Medulla oblongata (tissue), 1 donor: ENCODE results near the gene TLCD1.
A peak's percentile ranks its signal among the peaks of the same experiment; 100 is the strongest.

ENCODE experiments used
- DNase-seq: peaks from one replicate; pipeline ENCODE4 v3.0.0-alpha.2; 2015; ENCODE audit errors: extremely low spot score

TLCD1 gene

GRCh38 chr17:28712705-28713415 lies 13.2 kb downstream of the TLCD1 start:
- no peak for DNase-seq

GRCh38 chr17:28712032-28712704 lies 13.9 kb downstream of the TLCD1 start:
- DNase-seq = peak; percentile 27

- no peak for DNase-seq
Measured at GRCh38 chr17:28711723-28712031, 14.4 kb downstream of the TLCD1 start, which contains the start of gene PROCA1. Gene PROCA1 (minus strand): TSS chr17:28711888. CDS start chr17:28711660, 228 bp downstream.

- DNase-seq = peak; percentile 88
Measured at GRCh38 chr17:28710861-28711722, 14.9 kb downstream of the TLCD1 start.

GRCh38 chr17:28707339-28707720 lies 18.7 kb downstream of the TLCD1 start:
- DNase-seq = no peak

GRCh38 chr17:28706471-28707338 lies 19.3 kb downstream of the TLCD1 start:
- no peak for DNase-seq

- DNase-seq = no peak
Measured at GRCh38 chr17:28705728-28706334, 20.2 kb downstream of the TLCD1 start.

- no peak for DNase-seq
Measured at GRCh38 chr17:28705074-28705659, 20.9 kb downstream of the TLCD1 start.

- DNase-seq = no peak
Measured at GRCh38 chr17:28704219-28704858, 21.7 kb downstream of the TLCD1 start.

GRCh38 chr17:28703552-28704218 lies 22.3 kb downstream of the TLCD1 start:
- DNase-seq = no peak

- no peak for DNase-seq
Measured at GRCh38 chr17:28702752-28703150, 23.3 kb downstream of the TLCD1 start.

- peak; percentile 89 for DNase-seq
Measured at GRCh38 chr17:28702026-28702751, 23.8 kb downstream of the TLCD1 start.

GRCh38 chr17:28700830-28701492 lies 25.1 kb downstream of the TLCD1 start:
- DNase-seq = no peak

- DNase-seq = no peak
Measured at GRCh38 chr17:28700278-28700677, 25.8 kb downstream of the TLCD1 start.

- DNase-seq = no peak
Measured at GRCh38 chr17:28698253-28698941, 27.6 kb downstream of the TLCD1 start.

- peak; percentile 71 for DNase-seq
Measured at GRCh38 chr17:28693869-28694268, 32.2 kb downstream of the TLCD1 start.

GRCh38 chr17:28689011-28689410 lies 37.0 kb downstream of the TLCD1 start:
- no peak for DNase-seq

GRCh38 chr17:28688481-28688880 lies 37.6 kb downstream of the TLCD1 start:
- no peak for DNase-seq
